Measurements from ENCODE around the gene FZD2. TPM values are rescaled to one million over a fixed set of nuclear protein-coding genes. Genes with fewer than 3 reads are reported as not detected.

The FZD2 gene
- total and polyA plus RNA-seq, 2 of the 13 experiments (the other 11 are each of a cell fraction or from before 2014, with no cell fraction given): 0.07 to 0.13 TPM

DNA sequence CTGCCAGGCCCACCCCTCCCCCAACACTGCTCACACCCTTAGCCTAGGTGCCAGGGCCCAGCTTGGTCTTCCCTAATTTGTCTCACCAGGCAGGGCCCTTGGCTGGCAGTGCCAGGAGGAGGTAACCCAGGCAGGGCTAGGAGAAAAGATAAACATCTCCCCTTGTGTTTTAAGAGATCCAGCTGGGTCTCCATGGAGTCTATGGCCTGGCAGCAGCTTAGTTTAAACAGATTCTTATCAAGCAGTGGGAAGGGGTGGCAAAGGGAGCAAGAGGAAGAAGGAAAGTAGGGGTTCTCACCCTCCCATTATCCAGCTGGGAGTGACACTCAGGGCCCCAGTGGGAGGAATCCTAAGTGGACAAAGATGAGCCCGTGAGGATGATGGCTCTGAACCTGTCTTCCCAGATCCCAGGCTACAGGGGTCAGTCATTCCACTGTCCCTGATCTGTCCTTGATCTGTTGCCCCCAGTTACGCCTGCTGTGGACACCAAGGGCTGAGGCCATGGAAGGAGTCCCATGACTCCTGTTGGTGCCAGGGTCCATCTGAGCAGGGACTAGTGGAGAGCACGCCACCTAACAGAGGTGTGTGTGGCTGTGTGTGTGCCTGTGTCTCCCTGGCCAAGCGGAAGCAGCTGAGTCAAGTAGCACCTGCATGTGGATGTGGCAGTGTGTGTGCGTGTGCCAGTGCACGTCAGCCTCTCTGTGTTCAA, 51.6 kb downstream of the FZD2 start (continued):
- TF ChIP-seq, protein P1, sequence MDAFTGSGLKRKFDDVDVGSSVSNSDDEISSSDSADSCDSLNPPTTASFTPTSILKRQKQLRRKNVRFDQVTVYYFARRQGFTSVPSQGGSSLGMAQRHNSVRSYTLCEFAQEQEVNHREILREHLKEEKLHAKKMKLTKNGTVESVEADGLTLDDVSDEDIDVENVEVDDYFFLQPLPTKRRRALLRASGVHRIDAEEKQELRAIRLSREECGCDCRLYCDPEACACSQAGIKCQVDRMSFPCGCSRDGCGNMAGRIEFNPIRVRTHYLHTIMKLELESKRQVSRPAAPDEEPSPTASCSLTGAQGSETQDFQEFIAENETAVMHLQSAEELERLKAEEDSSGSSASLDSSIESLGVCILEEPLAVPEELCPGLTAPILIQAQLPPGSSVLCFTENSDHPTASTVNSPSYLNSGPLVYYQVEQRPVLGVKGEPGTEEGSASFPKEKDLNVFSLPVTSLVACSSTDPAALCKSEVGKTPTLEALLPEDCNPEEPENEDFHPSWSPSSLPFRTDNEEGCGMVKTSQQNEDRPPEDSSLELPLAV (CRISPR knock-in tag; conservative IDR thresholded peaks at IDR 0.05; ENCODE audit: low read depth): no peak
- TF ChIP-seq ZNF792 (CRISPR knock-in tag; IDR thresholded peaks at IDR 0.05) (peak; percentile 80; the same call in 1 of the 2 replicates), FOXO1 (CRISPR knock-in tag; IDR thresholded peaks at IDR 0.05) (peak; percentile 61), BORCS8-MEF2B (CRISPR knock-in tag; IDR thresholded peaks at IDR 0.05) (peak; percentile 84), RXRB (CRISPR knock-in tag; IDR thresholded peaks at IDR 0.05; ENCODE audit: borderline replicate concordance) (peak; percentile 66; the same call in 1 of the 2 replicates), ATF7 (IDR thresholded peaks at IDR 0.05) (no peak), ATF7 (CRISPR knock-in tag; IDR thresholded peaks at IDR 0.05) (0 out of 2 replicates have a peak, but pooled peaks have one; percentile 49), ATF1 (CRISPR knock-in tag; IDR thresholded peaks at IDR 0.05) (no peak), FOXK2 (IDR thresholded peaks at IDR 0.05) (peak; percentile 46; the same call in 1 of the 2 replicates), TAF1 (CRISPR knock-in tag; IDR thresholded peaks at IDR 0.05) (peak; percentile 33; the same call in 1 of the 2 replicates), HNF4A (CRISPR knock-in tag; IDR thresholded peaks at IDR 0.05) (peak; percentile 97), HIVEP1 (CRISPR knock-in tag; IDR thresholded peaks at IDR 0.05) (0 out of 2 replicates have a peak, but pooled peaks have one; percentile 21), POLR2A (IDR thresholded peaks at IDR 0.05; ENCODE audit: insufficient read depth in 1 of 2, low read depth in 2 of 2, low read length in 2 of 2) (peak; percentile 40 to 44; a peak in 1 of 4 replicates), ETV6 (CRISPR knock-in tag; conservative IDR thresholded peaks at IDR 0.05) (0 out of 2 replicates have a peak, but pooled peaks have one; percentile 33), FOXA3 (CRISPR knock-in tag; IDR thresholded peaks at IDR 0.05) (peak; percentile 29; the same call in 1 of the 2 replicates), ZNF616 (CRISPR knock-in tag; IDR thresholded peaks at IDR 0.05; ENCODE audit: low read depth) (peak; percentile 78; the same call in 1 of the 2 replicates), NKX3-1 (CRISPR knock-in tag; IDR thresholded peaks at IDR 0.05) (no peak)
- TF ChIP-seq, protein P2, sequence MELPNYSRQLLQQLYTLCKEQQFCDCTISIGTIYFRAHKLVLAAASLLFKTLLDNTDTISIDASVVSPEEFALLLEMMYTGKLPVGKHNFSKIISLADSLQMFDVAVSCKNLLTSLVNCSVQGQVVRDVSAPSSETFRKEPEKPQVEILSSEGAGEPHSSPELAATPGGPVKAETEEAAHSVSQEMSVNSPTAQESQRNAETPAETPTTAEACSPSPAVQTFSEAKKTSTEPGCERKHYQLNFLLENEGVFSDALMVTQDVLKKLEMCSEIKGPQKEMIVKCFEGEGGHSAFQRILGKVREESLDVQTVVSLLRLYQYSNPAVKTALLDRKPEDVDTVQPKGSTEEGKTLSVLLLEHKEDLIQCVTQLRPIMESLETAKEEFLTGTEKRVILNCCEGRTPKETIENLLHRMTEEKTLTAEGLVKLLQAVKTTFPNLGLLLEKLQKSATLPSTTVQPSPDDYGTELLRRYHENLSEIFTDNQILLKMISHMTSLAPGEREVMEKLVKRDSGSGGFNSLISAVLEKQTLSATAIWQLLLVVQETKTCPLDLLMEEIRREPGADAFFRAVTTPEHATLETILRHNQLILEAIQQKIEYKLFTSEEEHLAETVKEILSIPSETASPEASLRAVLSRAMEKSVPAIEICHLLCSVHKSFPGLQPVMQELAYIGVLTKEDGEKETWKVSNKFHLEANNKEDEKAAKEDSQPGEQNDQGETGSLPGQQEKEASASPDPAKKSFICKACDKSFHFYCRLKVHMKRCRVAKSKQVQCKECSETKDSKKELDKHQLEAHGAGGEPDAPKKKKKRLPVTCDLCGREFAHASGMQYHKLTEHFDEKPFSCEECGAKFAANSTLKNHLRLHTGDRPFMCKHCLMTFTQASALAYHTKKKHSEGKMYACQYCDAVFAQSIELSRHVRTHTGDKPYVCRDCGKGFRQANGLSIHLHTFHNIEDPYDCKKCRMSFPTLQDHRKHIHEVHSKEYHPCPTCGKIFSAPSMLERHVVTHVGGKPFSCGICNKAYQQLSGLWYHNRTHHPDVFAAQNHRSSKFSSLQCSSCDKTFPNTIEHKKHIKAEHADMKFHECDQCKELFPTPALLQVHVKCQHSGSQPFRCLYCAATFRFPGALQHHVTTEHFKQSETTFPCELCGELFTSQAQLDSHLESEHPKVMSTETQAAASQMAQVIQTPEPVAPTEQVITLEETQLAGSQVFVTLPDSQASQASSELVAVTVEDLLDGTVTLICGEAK (IDR thresholded peaks at IDR 0.05): no peak
- TF ChIP-seq, protein P2 (CRISPR knock-in tag; IDR thresholded peaks at IDR 0.05): 0 out of 2 replicates have a peak, but pooled peaks have one; percentile 32
- TF ChIP-seq, protein P3, sequence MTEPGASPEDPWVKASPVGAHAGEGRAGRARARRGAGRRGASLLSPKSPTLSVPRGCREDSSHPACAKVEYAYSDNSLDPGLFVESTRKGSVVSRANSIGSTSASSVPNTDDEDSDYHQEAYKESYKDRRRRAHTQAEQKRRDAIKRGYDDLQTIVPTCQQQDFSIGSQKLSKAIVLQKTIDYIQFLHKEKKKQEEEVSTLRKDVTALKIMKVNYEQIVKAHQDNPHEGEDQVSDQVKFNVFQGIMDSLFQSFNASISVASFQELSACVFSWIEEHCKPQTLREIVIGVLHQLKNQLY (CRISPR knock-in tag; IDR thresholded peaks at IDR 0.05): peak; percentile 59; the same call in 1 of the 2 replicates
